HEK293 (cell line): Measurements from ENCODE around the gene AFAP1L2.

Source experiments
- GLIS1 ChIP-seq: fragments of 450-650 bp; formaldehyde crosslinking; IDR thresholded peaks from 2 replicates; pipeline ENCODE4 v1.5.1; 2016; ENCODE audit warnings: missing biosample characterization, missing genetic modification characterization
- KLF9 ChIP-seq: fragments of 450-650 bp; formaldehyde crosslinking; IDR thresholded peaks from 2 replicates; pipeline ENCODE4 v1.5.1; 2016; ENCODE audit warnings: missing biosample characterization, missing genetic modification characterization, low read depth
- OSR2 ChIP-seq: fragments of 450-650 bp; formaldehyde crosslinking; IDR thresholded peaks from 2 replicates; pipeline ENCODE4 v1.5.1; 2016; ENCODE audit warnings: missing biosample characterization, missing genetic modification characterization
- PRDM1 ChIP-seq: fragments of 450-650 bp; formaldehyde crosslinking; IDR thresholded peaks from 2 replicates; pipeline ENCODE4; 2016; ENCODE audit warnings: missing biosample characterization, missing genetic modification characterization
- SP2 ChIP-seq: fragments of 450-650 bp; formaldehyde crosslinking; IDR thresholded peaks from 2 replicates; pipeline ENCODE4 v1.5.1; 2016; ENCODE audit warnings: missing biosample characterization, missing genetic modification characterization
- ZBTB7A ChIP-seq: fragments of 450-650 bp; formaldehyde crosslinking; IDR thresholded peaks from 2 replicates; pipeline ENCODE4 v1.5.1; 2016; ENCODE audit warnings: low read depth, missing biosample characterization, missing genetic modification characterization
- ZNF10 ChIP-seq: fragments of 450-650 bp; formaldehyde crosslinking; IDR thresholded peaks from 2 replicates; pipeline ENCODE4 v1.5.1; 2017; ENCODE audit warnings: missing biosample characterization, missing genetic modification characterization
- ZNF23 ChIP-seq: fragments of 450-650 bp; formaldehyde crosslinking; IDR thresholded peaks from 2 replicates; pipeline ENCODE4 v1.5.1; 2016; ENCODE audit warnings: missing biosample characterization, missing genetic modification characterization, borderline replicate concordance
- ZNF248 ChIP-seq: fragments of 450-650 bp; formaldehyde crosslinking; IDR thresholded peaks from 2 replicates; pipeline ENCODE4 v1.5.1; 2017; ENCODE audit warnings: missing biosample characterization, missing genetic modification characterization
- ZNF274 ChIP-seq, 2 experiments: fragments of 200-500 bp in 1 of 2; fragments of 450-650 bp in 1 of 2; sonication (Bioruptor generic) in 1 of 2; formaldehyde crosslinking in 1 of 2; IDR thresholded peaks; 2 replicates each; pipeline versions ENCODE4 v1.5.1 to v1.6.1; 2014 to 2016; ENCODE audit warnings: borderline replicate concordance in 1 of 2, inconsistent platforms in 1 of 2, low read length in 1 of 2, missing biosample characterization in 1 of 2, missing genetic modification characterization in 1 of 2
- ZNF302 ChIP-seq: fragments of 450-650 bp; formaldehyde crosslinking; IDR thresholded peaks from 2 replicates; pipeline ENCODE4 v1.5.1; 2016; ENCODE audit warnings: missing biosample characterization, missing genetic modification characterization, low read depth
- ZNF324 ChIP-seq: fragments of 450-650 bp; formaldehyde crosslinking; IDR thresholded peaks from 2 replicates; pipeline ENCODE4 v1.5.1; 2016; ENCODE audit warnings: missing biosample characterization, missing genetic modification characterization
- ZNF548 ChIP-seq: fragments of 450-650 bp; formaldehyde crosslinking; IDR thresholded peaks from 2 replicates; pipeline ENCODE4 v1.5.1; 2016; ENCODE audit warnings: missing biosample characterization, missing genetic modification characterization
- ZNF558 ChIP-seq: fragments of 450-650 bp; formaldehyde crosslinking; IDR thresholded peaks from 2 replicates; pipeline ENCODE4 v1.5.1; 2016; ENCODE audit warnings: missing biosample characterization, missing genetic modification characterization
- ZNF600 ChIP-seq: fragments of 450-650 bp; formaldehyde crosslinking; IDR thresholded peaks from 2 replicates; pipeline ENCODE4 v1.5.1; 2016; ENCODE audit warnings: missing biosample characterization, missing genetic modification characterization
- ZNF610 ChIP-seq: fragments of 450-650 bp; formaldehyde crosslinking; IDR thresholded peaks from 2 replicates; pipeline ENCODE4 v1.5.1; 2016; ENCODE audit warnings: missing biosample characterization, missing genetic modification characterization, borderline replicate concordance
- ZSCAN16 ChIP-seq: fragments of 450-650 bp; formaldehyde crosslinking; IDR thresholded peaks from 2 replicates; pipeline ENCODE4 v1.5.1; 2016; ENCODE audit warnings: missing biosample characterization, missing genetic modification characterization
- TF ChIP-seq, protein P1 (sequence below): fragments of 450-650 bp; formaldehyde crosslinking; IDR thresholded peaks from 2 replicates; pipeline ENCODE4 v1.5.1; 2016; ENCODE audit warnings: missing biosample characterization, missing genetic modification characterization
- TF ChIP-seq, protein P2 (sequence below): fragments of 450-650 bp; formaldehyde crosslinking; IDR thresholded peaks from 2 replicates; pipeline ENCODE4 v1.5.1; 2016; ENCODE audit warnings: missing biosample characterization, missing genetic modification characterization
- TF ChIP-seq, protein P3 (sequence below): fragments of 450-650 bp; formaldehyde crosslinking; IDR thresholded peaks from 2 replicates; pipeline ENCODE4 v1.5.1; 2017; ENCODE audit warnings: missing biosample characterization, missing genetic modification characterization
- TF ChIP-seq, protein P4 (sequence below): fragments of 450-650 bp; formaldehyde crosslinking; IDR thresholded peaks from 2 replicates; pipeline ENCODE4 v1.5.1; 2016; ENCODE audit warnings: missing biosample characterization, missing genetic modification characterization
- TF ChIP-seq, protein P5 (sequence below): fragments of 450-650 bp; formaldehyde crosslinking; IDR thresholded peaks from 2 replicates; pipeline ENCODE4 v1.5.1; 2016; ENCODE audit warnings: missing biosample characterization, missing genetic modification characterization, low read depth
- TF ChIP-seq, protein P6 (sequence below): fragments of 450-650 bp; formaldehyde crosslinking; IDR thresholded peaks from 2 replicates; pipeline ENCODE4 v1.5.1; 2016; ENCODE audit warnings: missing biosample characterization, missing genetic modification characterization
- TF ChIP-seq, protein P7 (sequence below): fragments of 450-650 bp; IDR thresholded peaks from 2 replicates; pipeline ENCODE4 v1.5.1; 2018; ENCODE audit warnings: missing biosample characterization, mild to moderate bottlenecking, missing genetic modification characterization

The AFAP1L2 gene

DNA sequence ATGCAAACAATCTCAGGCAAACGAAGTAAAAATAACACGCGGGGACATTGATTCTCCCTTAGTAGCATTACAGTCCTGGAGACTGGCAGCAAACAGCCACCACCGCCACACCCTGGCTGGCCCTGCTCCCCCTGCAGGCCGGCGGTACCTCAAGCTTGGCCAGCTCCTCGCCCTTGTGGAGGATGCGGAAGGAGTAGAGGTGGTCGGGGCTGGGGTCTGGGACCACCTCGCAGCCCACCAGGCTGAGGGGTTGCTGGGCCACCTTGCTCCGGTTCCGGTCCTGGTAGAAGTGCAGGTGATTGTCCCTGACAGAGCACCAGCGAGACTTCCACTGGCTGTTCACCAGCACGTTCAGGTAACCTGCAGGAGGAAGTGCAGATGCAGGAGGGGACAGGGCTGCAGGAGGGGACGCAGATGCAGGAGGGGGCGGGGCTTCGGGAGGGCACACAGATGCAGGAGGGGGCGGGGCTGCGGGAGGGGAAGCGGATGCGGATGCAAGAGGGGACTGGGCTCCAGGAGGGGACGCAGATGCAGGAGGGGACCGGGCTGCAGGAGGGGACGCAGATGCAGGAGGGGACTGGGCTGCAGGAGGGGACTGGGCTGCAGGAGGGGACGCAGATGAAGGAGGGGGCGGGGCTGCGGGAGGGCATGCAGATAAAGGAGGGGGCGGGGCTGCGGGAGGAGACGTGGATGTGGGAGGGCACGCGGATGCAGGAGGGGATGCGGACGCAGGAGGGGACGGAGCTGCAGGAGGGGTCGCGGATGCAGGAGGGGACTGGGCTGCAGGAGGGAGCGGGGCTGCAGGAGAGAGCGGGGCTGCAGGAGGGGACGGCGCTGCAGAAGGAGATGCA lies 99.5 kb downstream of the AFAP1L2 start (continued):
- TF ChIP-seq, protein P1, sequence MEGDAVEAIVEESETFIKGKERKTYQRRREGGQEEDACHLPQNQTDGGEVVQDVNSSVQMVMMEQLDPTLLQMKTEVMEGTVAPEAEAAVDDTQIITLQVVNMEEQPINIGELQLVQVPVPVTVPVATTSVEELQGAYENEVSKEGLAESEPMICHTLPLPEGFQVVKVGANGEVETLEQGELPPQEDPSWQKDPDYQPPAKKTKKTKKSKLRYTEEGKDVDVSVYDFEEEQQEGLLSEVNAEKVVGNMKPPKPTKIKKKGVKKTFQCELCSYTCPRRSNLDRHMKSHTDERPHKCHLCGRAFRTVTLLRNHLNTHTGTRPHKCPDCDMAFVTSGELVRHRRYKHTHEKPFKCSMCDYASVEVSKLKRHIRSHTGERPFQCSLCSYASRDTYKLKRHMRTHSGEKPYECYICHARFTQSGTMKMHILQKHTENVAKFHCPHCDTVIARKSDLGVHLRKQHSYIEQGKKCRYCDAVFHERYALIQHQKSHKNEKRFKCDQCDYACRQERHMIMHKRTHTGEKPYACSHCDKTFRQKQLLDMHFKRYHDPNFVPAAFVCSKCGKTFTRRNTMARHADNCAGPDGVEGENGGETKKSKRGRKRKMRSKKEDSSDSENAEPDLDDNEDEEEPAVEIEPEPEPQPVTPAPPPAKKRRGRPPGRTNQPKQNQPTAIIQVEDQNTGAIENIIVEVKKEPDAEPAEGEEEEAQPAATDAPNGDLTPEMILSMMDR (tag by site-specific recombination): peak; percentile 89
- TF ChIP-seq ZNF23 (tag by site-specific recombination) (no peak), OSR2 (tag by site-specific recombination) (0 out of 2 replicates have a peak, but pooled peaks have one; percentile 5), ZNF600 (tag by site-specific recombination) (peak; percentile 68; the same call in 1 of the 2 replicates), GLIS1 (peak; percentile 13; the same call in 1 of the 2 replicates), PRDM1 (tag by site-specific recombination) (no peak), ZNF302 (tag by site-specific recombination) (no peak), ZNF324 (tag by site-specific recombination) (no peak), SP2 (tag by site-specific recombination) (peak; percentile 49), ZNF274 (IDR thresholded peaks at IDR 0.05; ENCODE audit: low read length) (no peak), ZNF274 (tag by site-specific recombination; IDR thresholded peaks at IDR 0.05; ENCODE audit: borderline replicate concordance) (no peak), ZNF10 (tag by site-specific recombination) (no peak), ZNF610 (no peak), ZNF548 (no peak), ZBTB7A (tag by site-specific recombination) (0 out of 2 replicates have a peak, but pooled peaks have one; percentile 20), ZNF248 (tag by site-specific recombination) (no peak), KLF9 (tag by site-specific recombination) (peak; percentile 54), ZSCAN16 (tag by site-specific recombination) (no peak), ZNF558 (tag by site-specific recombination) (no peak)
- TF ChIP-seq, protein P2, sequence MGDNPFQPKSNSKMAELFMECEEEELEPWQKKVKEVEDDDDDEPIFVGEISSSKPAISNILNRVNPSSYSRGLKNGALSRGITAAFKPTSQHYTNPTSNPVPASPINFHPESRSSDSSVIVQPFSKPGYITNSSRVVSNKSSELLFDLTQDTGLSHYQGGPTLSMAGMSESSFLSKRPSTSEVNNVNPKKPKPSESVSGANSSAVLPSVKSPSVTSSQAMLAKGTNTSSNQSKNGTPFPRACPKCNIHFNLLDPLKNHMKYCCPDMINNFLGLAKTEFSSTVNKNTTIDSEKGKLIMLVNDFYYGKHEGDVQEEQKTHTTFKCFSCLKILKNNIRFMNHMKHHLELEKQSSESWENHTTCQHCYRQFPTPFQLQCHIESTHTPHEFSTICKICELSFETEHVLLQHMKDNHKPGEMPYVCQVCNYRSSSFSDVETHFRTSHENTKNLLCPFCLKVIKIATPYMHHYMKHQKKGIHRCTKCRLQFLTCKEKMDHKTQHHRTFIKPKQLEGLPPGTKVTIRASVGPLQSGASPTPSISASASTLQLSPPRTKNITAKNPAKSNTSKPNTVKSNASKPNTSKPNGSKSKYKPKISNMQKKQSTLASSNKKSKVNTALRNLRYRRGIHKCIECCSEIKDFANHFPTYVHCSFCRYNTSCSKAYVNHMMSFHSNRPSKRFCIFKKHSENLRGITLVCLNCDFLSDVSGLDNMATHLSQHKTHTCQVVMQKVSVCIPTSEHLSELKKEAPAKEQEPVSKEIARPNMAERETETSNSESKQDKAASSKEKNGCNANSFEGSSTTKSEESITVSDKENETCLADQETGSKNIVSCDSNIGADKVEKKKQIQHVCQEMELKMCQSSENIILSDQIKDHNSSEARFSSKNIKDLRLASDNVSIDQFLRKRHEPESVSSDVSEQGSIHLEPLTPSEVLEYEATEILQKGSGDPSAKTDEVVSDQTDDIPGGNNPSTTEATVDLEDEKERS: no peak
- TF ChIP-seq, protein P3, sequence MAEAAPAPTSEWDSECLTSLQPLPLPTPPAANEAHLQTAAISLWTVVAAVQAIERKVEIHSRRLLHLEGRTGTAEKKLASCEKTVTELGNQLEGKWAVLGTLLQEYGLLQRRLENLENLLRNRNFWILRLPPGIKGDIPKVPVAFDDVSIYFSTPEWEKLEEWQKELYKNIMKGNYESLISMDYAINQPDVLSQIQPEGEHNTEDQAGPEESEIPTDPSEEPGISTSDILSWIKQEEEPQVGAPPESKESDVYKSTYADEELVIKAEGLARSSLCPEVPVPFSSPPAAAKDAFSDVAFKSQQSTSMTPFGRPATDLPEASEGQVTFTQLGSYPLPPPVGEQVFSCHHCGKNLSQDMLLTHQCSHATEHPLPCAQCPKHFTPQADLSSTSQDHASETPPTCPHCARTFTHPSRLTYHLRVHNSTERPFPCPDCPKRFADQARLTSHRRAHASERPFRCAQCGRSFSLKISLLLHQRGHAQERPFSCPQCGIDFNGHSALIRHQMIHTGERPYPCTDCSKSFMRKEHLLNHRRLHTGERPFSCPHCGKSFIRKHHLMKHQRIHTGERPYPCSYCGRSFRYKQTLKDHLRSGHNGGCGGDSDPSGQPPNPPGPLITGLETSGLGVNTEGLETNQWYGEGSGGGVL: no peak
- TF ChIP-seq, protein P4, sequence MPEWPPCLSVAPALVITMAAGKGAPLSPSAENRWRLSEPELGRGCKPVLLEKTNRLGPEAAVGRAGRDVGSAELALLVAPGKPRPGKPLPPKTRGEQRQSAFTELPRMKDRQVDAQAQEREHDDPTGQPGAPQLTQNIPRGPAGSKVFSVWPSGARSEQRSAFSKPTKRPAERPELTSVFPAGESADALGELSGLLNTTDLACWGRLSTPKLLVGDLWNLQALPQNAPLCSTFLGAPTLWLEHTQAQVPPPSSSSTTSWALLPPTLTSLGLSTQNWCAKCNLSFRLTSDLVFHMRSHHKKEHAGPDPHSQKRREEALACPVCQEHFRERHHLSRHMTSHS: no peak
- TF ChIP-seq, protein P5, sequence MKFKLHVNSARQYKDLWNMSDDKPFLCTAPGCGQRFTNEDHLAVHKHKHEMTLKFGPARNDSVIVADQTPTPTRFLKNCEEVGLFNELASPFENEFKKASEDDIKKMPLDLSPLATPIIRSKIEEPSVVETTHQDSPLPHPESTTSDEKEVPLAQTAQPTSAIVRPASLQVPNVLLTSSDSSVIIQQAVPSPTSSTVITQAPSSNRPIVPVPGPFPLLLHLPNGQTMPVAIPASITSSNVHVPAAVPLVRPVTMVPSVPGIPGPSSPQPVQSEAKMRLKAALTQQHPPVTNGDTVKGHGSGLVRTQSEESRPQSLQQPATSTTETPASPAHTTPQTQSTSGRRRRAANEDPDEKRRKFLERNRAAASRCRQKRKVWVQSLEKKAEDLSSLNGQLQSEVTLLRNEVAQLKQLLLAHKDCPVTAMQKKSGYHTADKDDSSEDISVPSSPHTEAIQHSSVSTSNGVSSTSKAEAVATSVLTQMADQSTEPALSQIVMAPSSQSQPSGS (tag by site-specific recombination): no peak
- TF ChIP-seq, protein P6, sequence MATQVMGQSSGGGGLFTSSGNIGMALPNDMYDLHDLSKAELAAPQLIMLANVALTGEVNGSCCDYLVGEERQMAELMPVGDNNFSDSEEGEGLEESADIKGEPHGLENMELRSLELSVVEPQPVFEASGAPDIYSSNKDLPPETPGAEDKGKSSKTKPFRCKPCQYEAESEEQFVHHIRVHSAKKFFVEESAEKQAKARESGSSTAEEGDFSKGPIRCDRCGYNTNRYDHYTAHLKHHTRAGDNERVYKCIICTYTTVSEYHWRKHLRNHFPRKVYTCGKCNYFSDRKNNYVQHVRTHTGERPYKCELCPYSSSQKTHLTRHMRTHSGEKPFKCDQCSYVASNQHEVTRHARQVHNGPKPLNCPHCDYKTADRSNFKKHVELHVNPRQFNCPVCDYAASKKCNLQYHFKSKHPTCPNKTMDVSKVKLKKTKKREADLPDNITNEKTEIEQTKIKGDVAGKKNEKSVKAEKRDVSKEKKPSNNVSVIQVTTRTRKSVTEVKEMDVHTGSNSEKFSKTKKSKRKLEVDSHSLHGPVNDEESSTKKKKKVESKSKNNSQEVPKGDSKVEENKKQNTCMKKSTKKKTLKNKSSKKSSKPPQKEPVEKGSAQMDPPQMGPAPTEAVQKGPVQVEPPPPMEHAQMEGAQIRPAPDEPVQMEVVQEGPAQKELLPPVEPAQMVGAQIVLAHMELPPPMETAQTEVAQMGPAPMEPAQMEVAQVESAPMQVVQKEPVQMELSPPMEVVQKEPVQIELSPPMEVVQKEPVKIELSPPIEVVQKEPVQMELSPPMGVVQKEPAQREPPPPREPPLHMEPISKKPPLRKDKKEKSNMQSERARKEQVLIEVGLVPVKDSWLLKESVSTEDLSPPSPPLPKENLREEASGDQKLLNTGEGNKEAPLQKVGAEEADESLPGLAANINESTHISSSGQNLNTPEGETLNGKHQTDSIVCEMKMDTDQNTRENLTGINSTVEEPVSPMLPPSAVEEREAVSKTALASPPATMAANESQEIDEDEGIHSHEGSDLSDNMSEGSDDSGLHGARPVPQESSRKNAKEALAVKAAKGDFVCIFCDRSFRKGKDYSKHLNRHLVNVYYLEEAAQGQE: peak; percentile 28; the same call in 1 of the 2 replicates
- TF ChIP-seq, protein P7, sequence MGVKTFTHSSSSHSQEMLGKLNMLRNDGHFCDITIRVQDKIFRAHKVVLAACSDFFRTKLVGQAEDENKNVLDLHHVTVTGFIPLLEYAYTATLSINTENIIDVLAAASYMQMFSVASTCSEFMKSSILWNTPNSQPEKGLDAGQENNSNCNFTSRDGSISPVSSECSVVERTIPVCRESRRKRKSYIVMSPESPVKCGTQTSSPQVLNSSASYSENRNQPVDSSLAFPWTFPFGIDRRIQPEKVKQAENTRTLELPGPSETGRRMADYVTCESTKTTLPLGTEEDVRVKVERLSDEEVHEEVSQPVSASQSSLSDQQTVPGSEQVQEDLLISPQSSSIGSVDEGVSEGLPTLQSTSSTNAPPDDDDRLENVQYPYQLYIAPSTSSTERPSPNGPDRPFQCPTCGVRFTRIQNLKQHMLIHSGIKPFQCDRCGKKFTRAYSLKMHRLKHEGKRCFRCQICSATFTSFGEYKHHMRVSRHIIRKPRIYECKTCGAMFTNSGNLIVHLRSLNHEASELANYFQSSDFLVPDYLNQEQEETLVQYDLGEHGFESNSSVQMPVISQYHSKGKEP (tag by site-specific recombination): peak; percentile 80
